Fibroblast of skin of left biceps (primary cell): ENCODE measurements around the gene SPRR2F.

Experiments used
- DNase-seq, 2 experiments: peaks; one replicate each; pipeline ENCODE4 v3.0.0-alpha.2; 2013; ENCODE audit warnings: low read depth in 2 of 2

The SPRR2F gene

DNA sequence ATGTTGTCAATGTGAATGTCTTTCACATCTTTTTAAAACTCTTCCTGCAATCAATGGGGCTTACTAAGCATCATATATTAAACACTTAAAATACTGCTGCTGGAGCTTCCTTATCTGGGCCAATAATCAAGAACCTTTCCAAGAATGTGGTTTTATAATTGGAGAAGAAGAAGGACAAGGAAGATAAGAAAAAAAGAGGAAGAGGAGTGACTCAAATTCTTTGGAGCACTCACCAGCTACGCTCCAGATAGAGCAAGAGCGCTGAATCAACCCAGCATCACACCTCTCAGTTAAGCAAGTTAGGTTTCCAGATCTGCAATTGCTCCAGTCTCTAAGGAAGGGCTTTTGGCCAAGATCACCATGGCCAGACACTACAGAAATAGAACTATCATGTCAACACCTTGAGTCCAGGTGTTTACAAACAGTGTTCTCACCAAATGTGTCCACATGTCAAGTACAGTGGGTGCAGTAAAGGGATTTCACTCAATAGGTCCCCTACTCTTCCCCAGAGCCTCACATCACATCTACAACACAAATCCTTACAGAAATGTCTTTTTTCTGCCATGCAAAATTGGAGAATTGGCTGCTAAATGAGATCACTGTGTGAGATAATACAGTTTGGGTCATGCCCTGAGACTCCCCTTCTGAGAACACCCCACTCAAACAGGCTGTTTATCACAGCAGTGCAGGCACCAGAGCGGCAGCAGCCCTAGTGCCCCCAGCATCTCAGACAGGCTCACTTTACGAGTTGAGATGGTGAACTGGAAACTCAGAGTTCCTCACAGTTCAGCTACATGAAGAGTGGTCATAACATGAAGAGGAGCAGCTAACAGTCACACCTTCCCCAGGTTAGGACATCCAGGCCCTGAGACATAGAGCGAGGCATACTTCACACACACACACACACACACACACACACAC lies 40.2 kb downstream of the SPRR2F start:
- no peak for DNase-seq

DNA sequence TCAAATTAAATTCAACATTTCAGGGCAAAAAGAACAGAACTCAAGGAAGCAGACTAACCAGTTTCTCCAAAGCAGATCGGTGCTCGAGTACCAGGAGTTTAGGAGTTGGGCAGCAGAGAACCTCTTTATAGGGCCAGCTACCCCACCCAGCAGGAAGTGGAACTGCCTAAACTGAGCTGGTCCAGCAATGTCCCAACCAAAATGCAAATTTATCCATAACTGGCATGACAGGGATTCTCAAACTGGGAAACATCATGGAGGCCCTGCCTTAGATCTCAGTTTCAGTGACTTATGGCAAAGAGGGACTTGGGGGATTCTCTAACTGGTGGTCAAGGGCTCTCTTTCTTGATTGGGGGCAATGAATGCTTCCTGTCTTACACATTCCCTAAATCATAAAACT lies 41.8 kb downstream of the SPRR2F start, which contains the start of gene SPRR2B:
TSS of gene SPRR2B (minus strand) at position 101 of the 400 bp plus-strand sequence. CDS start 772 bp downstream, outside the sequence.
- no peak for DNase-seq

DNA sequence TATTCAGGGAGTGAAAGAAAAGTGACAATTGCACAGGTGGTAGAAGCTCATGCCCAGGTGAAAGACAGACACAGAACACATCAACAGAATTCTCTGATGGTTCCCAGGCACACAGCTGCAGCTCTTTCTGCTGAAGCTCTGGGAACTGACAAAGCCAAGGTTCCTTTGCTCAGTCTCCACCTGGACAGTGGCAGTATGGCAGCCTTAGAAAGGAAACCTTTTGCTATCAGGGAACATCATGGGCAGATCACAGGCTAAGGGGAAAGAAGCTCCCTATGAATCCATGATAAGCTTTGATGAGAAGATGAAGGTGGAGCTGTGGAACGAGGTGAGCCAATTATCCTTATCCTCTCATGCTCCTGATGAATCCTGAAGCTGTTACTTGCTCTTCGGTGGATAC lies 43.1 kb downstream of the SPRR2F start:
- no peak for DNase-seq
